ENCODE data around the gene CDH4. TPM values are rescaled to one million over a fixed set of nuclear protein-coding genes. Genes with fewer than 3 reads are reported as not detected.

Gene CDH4
- total RNA-seq, 1 donor from 2014 or later = 0.08 TPM

DNA sequence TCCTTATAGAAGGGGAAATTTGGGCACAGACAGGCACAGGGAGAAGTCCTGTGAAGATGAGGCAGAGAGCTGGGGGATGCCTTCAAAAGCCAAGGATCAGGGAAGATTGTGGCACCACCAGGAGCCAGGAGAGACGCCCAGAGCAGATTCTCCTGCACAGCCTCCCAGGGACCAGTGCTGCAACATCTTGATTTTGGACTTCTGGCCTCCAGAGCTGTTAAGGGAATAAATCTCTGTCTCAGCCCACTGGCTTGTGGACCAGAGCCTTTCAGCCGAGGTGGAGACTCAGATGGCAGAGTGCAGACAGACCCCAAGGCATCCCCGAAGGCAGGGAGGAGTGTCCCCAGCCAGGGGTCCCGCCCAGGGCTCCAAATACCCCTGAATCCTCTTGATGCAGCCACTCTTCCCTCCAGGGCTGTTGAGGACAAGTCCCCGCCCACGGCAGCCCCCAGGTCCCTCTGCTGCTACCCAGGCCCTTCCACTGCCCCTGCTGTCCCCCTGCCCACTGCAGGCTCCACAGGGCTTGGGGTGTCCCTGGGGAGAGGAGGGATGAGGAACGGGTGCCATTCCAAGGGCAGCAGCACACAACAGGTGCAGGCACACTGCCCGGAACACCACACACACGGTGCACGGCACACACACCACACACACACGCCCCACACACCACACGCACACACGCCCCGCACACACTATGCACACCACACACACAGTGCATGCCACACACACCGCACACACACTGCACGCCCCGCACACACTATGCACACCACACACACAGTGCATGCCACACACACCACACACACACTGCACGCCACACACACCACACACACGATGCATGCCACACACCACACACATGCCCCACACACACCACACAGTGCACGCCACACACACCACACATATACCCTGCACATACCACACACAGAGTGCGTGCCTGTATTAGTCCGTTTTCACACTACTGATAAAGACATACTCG is 502.2 kb downstream of the CDH4 start:
- ATAC-seq (no peak), DNase-seq (ENCODE audit: missing footprints) (peak; percentile 64)
- intact Hi-C loops (cut with DNase I) = no loop called here

DNA sequence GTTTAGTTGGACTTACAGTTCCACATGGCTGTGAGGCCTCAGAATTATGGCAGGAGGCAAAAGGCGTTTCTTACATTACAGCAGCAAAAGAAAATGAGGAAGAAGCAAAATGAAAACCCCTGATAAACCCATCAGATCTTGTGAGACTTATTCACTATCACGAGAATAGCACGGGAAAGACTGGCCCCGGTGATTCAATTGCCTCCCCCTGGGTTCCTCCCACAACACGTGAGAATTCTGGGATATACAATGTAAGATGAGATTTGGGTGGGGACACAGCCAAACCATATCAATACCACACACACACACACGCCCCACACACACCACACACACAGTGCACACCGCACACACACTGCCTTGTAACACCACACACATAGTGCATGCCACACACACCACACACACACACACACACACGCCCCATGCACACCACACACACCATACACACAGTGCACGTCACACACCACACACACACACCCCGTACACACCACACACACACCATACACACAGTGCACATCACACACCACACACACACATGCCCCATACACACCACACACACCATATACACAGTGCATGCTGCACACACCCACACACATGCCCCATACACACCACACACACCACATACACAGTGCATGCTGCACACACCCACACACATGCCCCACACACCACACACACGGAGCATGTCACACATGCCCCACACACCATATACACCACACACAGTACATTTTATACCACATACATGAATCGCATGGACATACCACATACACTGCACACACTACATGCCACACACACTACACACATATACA is 503.1 kb downstream of the CDH4 start:
- intact Hi-C loops (cut with DNase I) = no loop called here
- DNase-seq (ENCODE audit: missing footprints) (peak; percentile 57), ATAC-seq (no peak)

DNA sequence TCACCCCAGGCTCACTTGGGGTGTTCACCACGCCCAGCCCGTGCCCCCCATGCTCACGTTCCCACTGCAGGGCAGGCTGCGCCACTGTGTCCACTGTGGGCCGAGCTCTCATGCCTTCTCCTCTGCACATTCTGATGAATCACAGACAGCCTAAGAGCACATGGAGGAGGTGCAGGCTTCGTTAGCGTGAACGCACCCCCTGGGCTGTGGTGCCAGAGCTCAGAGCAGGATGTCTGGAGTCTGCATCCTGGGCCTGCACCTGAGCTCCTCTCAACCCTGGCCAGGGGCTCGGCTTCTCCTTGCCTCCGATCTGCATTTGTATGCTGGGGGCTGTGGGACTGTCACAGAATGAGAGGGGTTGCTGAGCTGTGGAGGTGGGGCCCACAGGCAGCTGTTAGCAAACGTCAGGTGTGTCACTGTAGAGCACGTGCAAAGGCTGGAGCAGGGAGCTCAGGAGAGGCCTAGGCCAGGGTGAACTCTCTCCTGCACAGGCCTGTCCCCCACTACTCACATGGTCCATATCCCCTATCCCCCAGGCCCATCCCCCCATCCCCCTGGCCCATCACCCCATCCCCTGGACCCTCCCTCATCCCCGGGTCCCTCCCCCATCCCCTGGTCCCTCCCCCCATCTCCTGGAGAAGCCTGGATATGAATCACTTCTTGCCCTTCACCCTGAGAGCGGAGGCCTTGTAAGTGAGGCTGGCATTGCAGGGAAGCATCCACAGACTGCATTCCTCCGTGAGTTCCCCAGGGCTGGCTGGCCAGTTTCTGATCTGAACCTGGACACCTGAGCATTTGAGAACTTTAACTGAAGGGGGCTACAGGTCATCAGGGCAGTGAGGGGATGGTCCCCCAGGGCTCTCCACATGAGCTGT is 504.1 kb downstream of the CDH4 start:
- ATAC-seq (no peak), DNase-seq (ENCODE audit: missing footprints) (peak; percentile 45)
- intact Hi-C loops (cut with DNase I) = no loop called here

DNA sequence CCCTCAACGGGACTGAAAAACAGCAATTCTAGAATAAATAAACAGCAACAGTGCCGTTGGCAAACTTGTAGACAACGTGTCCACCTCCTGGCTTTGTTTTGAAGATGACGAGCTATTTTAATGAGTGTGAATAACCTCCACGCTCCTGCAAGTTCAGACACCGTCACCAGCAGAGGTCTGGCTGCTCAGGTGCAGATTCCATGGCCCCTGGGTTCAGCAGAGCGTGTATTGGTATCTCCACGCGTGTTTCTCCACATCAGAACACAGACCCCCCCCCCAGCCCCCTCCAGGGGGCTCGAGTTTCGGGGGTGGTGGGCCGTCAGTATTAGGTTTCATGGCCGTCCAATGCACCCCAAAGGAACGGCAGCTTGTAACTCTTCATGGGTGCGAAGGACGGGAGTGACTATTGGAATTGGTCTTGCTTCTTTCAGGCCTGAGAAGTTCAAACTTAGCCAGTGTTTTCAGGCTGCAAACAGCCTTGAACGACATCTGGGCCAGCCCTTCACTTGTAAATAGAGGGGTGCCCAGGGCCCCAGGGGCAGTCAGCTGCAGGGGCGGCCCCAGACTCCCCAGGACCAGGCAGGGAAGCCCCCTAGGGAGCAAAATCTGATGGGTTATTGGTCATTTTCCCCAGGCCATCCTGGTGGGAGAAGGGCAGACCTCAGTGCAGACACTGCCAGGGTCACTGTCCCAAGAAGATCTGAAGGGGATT is 505.1 kb downstream of the CDH4 start:
- DNase-seq (ENCODE audit: missing footprints) (no peak), ATAC-seq (no peak)
- intact Hi-C loops (cut with DNase I) = no loop called here

DNA sequence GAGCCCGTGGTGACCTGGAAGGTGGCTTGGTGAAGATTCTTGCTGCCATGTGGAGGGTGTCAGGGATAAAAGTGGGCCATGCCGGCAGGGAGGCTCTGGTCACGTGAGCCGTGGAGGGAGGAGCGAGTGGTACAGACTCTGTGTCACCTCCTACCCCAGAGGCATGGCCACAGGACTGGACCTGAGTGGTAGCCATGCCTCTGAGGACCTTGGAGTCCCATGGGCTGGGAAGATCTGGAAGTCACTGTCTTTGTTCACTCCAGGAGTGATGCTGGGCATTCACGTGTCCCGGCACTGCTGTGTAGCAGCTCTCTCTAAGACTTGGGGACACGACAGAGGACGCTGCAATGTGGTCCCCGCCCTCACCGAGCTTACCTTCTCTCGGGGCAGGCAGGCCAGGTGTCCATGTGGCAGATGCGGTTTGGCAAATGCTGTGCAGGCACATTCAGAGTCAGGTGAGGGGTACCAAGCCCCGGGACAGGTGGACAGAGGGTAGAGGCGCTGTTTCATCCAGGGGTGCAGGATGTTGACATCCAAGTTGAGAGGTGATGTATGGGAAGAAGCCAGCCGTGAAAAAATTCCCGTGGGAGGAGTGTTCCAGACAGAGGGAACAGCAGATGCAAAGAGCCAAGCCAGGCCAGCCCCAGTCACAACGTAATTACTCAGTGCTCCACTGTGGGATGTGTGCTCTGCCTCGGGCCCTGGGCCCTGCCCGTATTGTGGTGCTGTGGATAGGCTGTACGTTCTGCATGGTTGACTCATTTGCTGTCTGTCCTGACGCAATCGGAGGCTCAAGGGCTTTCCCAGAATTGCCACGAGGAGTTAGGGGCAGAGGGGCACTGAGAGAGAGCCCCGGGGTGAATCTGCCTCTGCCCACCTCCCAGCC is 505.9 kb downstream of the CDH4 start:
- intact Hi-C loops (cut with DNase I) = no loop called here
- ATAC-seq (no peak), DNase-seq (ENCODE audit: missing footprints) (peak; percentile 57)

DNA sequence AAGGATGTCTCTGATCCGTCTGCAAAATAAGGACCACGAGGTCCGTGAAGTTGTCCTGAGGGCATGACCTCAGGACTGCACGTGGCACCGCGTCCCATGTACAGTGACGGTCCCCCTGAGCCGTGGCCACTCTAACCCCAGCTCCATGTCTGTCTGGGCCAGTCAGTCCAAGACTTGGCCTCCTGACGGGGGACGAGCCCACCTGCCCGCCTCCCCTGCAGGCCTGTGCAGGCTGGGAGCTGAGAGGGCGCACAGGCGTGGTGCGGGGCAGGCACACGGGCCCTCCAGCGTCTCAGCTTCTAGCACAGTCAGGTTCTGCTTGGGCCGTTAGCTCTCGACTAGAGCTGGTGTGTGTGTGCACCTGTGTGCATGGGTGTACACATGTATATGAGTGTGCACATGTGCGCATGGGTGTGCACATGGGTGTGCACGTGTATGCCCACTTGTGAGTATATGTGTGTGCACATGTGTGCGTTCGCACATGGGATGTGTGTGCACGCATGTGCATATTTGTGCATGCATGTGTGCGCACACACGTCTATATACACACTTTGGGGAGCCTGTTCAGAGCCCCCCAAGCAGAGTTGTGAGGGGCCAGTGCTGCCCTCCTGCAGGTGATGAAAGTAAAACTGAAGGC is 506.6 kb downstream of the CDH4 start:
- DNase-seq (ENCODE audit: missing footprints) (no peak), ATAC-seq (no peak)
- intact Hi-C loops (cut with DNase I) = no loop called here

DNA sequence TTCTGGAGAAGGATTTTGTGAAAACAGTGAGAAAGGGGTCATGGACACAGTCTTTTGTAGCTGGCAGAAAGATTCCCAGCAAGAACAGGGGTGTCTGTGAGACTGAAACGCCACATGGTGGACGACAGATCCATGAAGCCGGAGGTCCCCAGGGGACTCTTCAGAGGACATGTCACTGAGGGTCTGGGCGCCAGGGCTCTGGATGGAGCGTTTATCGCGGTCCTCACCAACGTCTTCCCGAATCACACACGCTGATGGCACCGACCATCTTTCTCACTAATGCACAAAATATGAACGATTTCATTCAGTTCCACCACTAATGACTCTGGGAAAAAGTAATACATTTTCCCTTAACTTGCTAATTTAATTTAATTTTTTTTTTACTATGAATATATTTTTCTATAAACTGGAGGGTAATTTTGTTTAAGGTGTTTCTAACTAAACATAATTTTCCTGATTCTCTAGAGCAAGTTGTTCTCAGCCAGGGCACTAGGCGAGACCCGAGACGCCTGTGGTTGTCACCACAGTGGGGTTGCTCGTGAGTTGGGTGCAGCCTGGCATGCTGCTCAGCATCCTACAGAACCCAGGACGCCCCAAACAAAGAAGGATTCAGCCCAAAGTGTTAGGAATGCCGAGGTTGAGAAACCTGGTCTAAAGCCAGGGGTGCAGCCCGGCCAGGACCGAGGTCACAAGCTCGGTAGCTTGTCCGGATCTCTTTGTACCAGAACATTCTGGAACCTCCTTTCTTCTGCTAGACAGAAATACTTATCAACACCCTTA is 507.4 kb downstream of the CDH4 start:
- DNase-seq (ENCODE audit: missing footprints) (peak; percentile 40), ATAC-seq (no peak)
- intact Hi-C loops (cut with DNase I) = no loop called here

DNA sequence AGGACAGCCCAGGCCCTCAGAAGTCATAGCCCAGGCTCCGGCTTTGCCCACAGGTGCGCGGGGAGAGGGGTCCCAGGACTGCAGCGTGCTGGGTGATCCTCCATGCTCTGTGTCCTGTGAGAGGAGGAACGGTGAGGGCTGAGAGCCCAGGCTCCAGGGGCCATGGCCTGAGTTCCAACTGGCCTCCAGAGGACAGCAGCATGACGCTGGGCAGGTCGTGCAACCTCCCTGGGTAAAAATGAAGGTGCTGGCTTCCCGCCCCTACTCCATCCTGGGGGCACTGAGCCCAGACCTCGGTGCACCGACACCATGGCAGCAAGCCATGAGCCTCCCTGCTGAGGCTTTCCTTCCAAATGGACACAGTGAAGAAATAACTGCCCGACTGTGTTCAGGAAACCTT is 508.3 kb downstream of the CDH4 start:
- intact Hi-C loops (cut with DNase I) = no loop called here
- ATAC-seq (no peak), DNase-seq (ENCODE audit: missing footprints) (no peak)

DNA sequence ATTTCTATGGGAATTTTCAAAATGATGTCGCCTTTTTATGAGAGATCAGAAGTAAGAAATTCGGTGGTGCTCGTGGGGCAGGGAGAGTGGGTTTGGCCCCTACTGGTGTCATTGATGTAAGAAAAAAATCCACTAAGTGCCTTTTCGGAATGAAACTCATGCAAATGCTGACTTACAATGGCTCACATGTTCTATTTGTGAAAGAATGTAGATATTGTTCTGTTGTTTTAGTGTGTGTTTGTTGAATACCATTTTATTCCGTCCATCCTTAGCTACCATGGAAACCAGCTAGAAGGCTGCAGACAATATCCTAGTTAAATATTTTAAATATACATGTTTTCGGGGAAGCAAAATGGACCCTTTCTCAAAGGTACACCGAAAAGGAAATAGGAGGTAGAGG is 508.7 kb downstream of the CDH4 start:
- DNase-seq (ENCODE audit: missing footprints) (no peak), ATAC-seq (no peak)
- intact Hi-C loops (cut with DNase I) = no loop called here

DNA sequence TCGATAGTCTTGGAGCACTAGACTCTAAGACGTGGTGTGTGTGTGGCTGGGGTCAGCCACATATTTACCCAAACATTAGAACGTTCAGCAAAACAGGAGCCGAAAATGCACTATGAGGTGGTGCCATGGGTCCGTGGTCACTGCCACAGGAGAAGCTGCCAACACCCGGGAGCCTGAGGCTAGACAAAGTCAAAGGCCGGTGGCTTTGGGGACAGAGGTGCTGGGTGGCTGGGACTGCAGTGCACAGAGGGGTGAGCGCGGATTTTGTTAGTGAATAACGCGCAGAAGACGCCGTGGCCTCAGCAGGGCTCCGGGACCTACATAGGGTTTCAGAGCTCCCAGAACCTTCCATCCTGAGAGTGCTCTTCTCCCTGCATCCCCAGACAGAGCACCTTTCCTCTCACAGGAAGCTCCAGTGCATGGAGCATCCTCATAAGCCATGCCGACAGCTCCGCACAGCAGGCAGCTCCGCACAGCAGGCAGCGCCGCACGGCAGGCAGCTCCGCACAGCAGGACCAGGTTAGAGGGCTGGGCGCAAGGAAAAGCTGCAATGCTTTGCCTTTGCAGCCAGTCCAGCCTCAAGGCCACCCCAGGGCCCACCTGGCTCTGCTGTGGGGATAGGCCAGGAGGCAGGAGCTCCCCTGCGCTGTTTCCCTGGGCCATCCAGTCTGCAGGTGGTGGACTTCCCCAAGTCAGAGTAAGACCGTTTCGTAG is 509.5 kb downstream of the CDH4 start:
- DNase-seq (ENCODE audit: missing footprints) (peak; percentile 60), ATAC-seq (no peak)
- intact Hi-C loops (cut with DNase I) = no loop called here

DNA sequence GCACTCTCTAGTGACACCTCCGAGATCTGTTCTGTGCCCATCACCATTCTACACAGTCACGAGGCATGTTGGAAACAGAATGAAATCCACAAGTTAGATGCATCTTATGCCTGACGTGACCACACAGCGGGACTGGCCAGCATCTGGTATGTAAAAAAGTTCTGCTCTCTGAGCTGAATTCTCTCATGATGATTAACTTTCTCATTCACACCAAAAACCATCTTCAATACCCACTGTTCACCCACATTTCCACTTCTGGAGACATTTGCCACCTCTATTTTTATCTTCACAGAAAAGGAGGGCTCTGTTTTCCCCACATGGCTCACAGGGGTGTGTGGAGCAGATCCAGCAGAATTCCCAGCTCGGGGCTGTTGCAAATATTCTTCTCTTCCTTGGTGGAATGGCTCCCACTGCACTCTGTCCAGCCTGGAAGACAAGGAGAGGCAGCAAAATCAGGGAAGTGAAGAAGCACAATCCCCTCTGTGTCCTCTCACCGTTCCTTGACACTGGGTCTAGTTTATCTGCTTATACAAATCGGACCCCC is 510.2 kb downstream of the CDH4 start:
- ATAC-seq (no peak), DNase-seq (ENCODE audit: missing footprints) (no peak)
- intact Hi-C loops (cut with DNase I) = no loop called here

DNA sequence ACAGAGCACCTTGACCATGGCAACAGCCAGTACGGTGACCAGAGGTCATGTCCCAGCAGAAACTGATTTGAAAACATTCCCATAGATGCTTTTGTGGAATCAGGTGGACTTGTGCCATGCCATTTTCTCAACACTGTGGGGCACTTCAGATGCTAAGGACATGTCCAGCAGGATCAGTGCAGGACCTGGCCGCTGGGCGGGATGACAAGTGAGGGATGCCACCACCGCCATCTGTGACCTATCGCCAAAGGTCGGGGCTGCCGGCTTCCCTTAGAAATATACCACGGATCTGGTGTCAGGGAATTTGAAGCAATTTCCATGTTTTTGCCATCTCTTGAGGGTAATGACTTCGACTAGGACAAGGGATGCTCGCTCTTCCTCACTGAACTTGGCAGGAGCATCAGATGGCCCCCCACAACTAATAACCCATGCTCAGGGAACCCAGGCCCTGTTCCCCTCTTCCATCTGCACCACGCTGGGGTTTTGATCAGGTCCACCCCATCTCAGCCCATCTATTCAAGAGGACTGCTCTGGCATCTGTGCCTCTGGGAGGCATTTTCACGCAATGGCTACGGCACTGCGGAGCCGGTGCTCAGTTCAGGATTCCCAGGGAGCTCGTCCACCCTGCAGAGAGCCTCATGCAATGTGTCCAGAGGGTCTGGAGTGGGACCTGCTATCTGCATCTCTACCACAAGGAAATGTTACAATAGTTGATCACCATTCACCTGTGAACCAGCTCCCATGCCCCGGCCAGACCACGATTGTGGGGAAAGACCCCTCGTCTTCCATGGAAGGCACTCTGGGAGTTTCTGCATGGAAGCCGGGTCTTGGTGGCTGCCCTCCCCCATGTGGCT is 511.1 kb downstream of the CDH4 start:
- intact Hi-C loops (cut with DNase I) = no loop called here
- DNase-seq (ENCODE audit: missing footprints) (peak; percentile 66), ATAC-seq (no peak)

DNA sequence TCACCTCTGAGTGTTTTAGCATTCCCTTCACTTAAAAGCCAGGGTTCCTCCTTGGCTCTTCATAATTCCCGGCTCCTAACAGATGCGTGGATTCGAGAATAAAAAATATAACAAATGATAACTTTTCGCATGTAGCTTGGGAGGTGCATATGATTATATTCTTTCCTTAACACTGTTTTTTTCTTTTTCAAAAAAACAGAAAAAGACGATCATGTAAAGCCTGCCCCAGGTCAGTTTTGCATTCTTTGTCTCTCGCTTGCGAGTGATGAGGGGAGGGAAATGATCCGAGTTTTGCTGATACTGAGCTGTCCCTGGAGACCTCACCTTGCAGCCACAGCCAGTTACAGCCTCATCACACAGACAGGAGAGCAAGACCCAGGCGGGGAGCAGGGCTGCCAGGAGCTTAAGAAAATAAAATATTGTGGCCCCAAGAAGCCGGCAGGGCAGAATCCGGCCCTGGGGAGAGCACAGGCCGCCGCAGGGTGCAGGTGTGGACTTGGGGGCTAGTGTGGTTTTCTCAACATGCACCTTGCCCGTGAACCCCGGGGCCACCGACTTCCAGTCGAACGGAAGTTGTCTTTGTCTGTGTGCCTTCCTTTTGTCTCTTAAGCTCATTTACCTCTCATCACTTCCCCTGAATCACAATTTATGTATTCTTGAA is 511.8 kb downstream of the CDH4 start:
- ATAC-seq (no peak), DNase-seq (ENCODE audit: missing footprints) (no peak)
- intact Hi-C loops (cut with DNase I) = no loop called here

DNA sequence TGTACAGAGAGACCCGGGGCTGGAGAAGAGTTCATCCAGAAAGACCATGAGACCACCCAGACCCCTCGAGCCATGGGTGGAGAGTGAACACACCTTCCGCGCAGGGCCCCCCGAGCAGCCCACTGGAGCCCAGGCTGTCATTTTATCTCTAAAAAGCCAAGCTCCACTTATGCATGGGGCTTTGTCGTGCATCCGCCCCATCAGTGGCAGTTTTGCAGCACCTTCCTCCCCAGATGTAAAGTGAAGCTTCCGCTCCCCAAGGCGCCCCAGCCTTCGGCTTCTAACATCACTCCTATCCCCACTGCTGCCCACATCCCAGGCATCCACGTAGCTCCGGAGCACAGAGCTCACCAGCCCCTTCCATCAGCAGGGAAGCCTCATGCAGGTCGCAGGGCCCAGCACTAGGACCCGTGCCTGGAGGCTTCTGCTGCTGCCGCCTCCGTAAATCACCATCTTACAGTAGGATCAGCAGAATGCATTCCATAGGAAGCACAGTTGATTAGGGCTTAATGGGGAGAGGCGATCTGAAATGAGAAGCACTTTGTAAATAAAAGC is 512.5 kb downstream of the CDH4 start:
- DNase-seq (ENCODE audit: missing footprints) (no peak), ATAC-seq (no peak)
- intact Hi-C loops (cut with DNase I) = no loop called here

All from Right ventricle myocardium inferior (tissue), 1 donor.